Amniotic stem cell (primary cell): Measurements from ENCODE around the gene PPP1R14D.
A peak's percentile ranks its signal among the peaks of the same experiment; 100 is the strongest.
"Not testable (repeated sequence)": the region's sequence is repeated elsewhere in the genome, so short reads cannot be mapped to it uniquely, and the experiment has no call there.

Source experiments
- DNase-seq: peaks from one replicate; lab custom pipeline; 2025; lab: John Stamatoyannopoulos, UW

Gene PPP1R14D

DNA sequence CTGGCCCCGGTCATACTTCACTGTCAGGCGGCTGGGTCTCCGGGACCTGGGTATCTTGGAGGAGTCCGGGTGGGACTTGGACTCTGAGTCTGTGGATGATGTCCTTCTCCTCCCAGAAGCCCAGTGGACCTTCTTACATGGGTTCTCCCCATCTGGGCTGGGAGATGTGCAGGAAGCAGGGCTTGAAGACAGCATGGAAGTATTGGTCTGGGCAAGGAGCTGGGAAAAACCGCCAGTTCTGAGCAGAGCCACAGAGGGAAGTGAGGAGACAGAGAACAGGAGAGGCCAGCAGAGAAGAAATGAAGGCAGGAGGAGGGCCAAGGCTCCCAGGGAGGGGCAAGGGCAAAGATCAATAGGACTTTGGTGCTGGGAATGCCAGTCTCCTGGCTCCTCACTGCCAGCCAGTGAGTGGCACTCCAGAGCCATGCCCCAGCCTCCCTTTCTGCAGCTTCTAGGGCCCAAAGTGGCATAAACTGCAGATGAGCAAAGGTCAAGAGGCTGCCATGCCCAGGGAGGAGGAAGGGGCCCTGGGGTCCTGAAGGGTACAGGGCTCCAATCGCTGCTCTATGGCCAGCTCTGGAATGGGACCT is at the start of gene PPP1R14D:
PPP1R14D (minus strand) TSS at position 262 of the 590 bp plus-strand sequence; CDS start at position 195, 67 bp downstream.
- DNase-seq = no peak

DNA sequence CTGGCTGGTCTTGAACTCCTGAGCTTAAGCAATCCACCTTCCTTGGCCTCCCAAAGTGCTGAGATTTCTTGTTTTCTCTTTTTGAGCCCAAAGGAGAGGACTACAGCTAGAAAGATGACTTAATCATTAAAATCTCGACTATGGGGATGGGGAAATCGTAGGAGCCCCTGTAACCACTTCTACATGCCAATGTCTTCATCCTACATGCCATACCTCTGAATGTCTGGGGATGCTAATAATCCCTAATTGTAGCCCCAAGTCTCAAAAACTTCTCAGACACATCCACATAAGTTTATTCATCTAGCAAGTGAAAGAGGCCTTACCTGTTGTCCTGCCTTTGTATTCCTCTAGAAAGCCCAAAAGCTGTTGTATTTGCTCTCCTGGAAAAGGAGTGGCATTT is 49.2 kb upstream of the PPP1R14D start:
- no peak for DNase-seq

DNA sequence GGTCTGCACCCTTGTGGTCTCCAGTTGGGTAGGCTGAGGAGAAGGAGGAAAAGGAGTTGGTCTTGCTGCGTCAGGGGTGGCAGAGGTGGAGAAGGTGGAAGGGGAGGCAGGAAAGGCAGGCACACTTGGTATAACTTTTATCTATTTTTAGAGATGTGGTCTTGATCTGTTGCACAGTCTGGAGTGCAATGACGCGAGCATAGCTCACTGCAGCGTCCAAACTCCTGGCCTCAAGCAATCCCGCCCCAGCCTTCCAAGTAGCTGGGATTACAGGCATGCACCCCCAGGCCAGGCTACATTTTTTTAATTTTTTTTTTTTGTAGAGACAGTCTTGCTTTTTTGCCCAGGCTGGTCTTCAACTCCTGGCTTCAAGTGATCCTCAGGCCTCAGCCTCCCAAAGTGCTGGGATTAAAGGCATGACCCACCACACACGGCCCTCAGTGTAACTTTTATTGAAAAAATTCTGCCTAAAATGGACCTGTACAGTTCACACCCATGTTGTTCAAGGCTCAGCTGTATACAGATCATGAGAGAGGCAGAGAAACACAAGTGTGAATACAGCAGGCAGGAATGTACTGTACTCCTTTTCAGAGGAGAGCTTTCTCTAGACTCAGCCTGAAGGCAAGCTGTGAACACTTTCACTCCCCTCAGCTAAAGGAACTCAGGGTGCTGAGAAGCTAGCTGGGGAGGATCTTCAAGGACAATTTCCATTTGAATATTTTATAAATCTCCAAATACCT is 47.7 kb upstream of the PPP1R14D start:
- no peak for DNase-seq

GRCh38 chr15:40873694-40874561 is 45.4 kb upstream of the PPP1R14D start, which contains the start of gene RHOV:
Gene RHOV, minus strand, starts transcription at chr15:40874234. Its CDS starts 95 bp downstream, at chr15:40874139.
- no peak for DNase-seq

GRCh38 chr15:40872791-40873693 is 44.5 kb upstream of the PPP1R14D start:
- DNase-seq = no peak

GRCh38 chr15:40871749-40872617 is 43.5 kb upstream of the PPP1R14D start:
- DNase-seq = no peak

DNA sequence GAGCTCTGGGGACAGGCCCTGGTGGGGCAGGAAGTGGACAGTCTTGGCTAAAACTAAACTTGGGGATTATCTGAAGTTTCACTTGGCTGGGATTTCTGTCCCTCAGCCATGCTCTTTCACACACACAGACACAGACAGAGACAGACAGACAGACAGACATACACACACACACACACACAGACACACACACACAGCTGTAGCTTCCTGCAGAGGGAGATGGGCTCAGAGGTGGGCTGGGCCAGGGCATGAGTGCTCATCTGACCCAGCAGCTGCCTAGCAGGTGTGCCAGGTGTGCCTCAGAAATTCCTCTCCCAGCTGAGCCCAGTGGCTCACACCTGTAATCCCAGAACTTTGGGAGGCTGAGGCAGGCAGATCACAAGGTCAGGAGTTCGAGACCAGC is 42.2 kb upstream of the PPP1R14D start:
- DNase-seq = no peak

DNA sequence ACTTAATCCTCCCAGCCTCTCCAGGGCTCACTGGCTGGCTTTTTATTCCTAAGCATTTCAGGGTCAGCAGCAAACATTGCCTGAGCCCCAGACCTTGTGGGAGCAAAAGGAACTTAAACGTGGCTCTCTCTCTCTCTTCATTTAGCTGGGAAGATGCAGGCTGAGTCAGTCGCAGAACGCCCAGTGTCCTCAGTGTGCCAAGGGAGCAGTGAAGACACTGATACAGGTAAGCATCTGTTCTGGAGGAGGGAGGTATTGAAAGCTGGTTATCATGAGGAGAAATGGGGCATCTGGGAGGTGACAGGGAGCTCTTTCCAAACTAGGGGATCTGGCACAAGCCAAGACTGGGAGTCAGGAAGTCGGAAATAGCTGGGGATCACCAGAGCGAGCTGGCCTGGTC is 41.2 kb upstream of the PPP1R14D start:
- DNase-seq = no peak

GRCh38 chr15:40867199-40867598 is 38.7 kb upstream of the PPP1R14D start:
- DNase-seq = no peak

- no peak for DNase-seq
These were observed 35.3 kb upstream of the PPP1R14D start for GRCh38 chr15:40863660-40864270.

DNA sequence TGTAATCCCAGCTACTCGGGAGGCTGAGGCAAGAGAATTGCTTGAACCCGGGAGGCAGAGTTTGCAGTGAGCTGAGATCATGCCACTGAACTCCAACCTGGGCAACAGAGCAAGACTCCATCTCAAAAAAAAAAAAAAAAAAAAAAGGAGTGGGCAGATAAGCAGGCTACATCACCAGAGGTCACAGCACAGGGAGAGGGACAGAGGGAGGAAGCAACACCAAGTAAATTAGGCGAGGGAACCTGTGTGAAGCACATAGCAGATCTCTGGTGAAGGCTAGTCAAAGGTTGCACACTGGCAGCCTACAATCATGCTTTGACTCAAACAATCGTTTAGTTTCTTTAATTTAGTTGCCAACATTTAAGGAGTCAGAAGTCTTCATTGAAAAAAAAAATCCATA is 32.6 kb upstream of the PPP1R14D start:
- DNase-seq = not testable (repeated sequence)

GRCh38 chr15:40859206-40859851 is 30.8 kb upstream of the PPP1R14D start:
- peak; percentile 13 for DNase-seq

GRCh38 chr15:40858706-40859105 is 30.2 kb upstream of the PPP1R14D start:
- no peak for DNase-seq

DNA sequence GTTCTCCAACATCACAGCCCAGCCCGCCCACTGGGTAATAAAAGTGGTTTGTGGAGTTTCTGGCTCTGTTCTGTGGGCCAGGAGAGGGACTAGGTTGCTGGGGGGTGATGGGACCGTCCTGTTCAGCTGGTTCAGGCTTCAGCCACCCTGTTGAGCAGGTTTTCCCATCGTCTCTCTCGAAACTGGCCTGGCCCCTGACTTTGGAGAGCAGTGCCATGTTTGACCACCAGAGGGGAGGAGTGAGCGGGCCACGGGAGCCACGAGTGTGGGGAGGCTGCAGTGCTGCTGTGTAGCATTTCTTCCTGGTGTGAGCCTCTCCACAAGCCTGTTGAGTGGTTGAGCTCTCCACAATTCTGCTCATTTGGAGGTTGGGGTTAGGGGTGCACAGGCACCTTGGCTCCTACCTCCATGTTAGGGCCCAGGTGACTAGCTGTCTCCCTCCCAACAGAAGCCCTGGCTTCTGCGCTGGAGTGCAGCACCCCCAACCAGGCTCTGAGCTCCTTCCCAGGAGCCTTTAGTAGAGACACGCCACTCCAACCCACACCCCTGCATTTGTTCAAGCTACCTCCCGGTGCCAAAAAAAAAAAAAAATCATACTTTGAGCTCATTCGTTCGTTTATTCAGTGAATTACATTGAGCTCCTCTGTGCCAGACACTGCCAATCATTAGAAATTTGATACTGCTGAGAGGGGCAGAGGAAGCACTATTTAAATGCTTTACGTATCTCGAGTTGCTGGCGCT is 29.3 kb upstream of the PPP1R14D start:
- no peak for DNase-seq

- DNase-seq = no peak
These were observed 28.2 kb upstream of the PPP1R14D start for GRCh38 chr15:40856746-40857145.

- no peak for DNase-seq
These were observed 27.3 kb upstream of the PPP1R14D start for GRCh38 chr15:40855706-40856234.

DNA sequence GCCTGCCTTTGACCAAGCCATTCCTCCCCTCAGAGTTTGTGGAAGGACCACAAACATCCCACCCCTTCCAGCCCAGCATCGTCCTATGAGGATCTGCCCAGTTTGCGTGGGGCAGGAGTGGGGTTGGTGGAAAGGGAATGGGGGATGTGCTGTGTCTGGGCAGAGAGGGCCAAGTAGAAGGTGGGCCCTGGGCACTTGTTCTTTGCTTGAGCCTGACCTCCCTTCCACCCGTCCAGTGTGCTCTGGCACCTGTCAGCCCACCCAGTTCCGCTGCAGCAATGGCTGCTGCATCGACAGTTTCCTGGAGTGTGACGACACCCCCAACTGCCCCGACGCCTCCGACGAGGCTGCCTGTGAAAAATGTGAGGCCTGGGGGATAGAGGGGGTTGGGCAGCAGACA is 25.7 kb upstream of the PPP1R14D start:
- DNase-seq = no peak

GRCh38 chr15:40853241-40853890 is 24.9 kb upstream of the PPP1R14D start:
- no peak for DNase-seq
